ENCODE results near the gene TDRD7. TPM values are rescaled to one million over a fixed set of nuclear protein-coding genes. Genes with fewer than 3 reads are reported as not detected.

TDRD7 gene
- total RNA-seq, 1 experiment from 2014 or later: 23.4 TPM

- Histone ChIP-seq H3K79me2 (ENCODE audit: low read length) (no peaks in the 10 kb centered on the region), H3K9me2 (replicated peaks; ENCODE audit: insufficient read depth, low read length) (no peaks in the 10 kb centered on the region), H3K4me2 (ENCODE audit: low read depth, low read length, poor library complexity, severe bottlenecking) (peak overlapping the region; percentile 81), H2AFZ (ENCODE audit: low read length) (no peak overlapping the region), H3K27me3 (ENCODE audit: low read length) (no peaks in the 10 kb centered on the region), H3K36me3 (ENCODE audit: insufficient read depth, low read length) (no peaks in the 10 kb centered on the region), H3K9ac (ENCODE audit: low read length) (no peak overlapping the region), H3K27ac (ENCODE audit: low read length) (no peak overlapping the region), H4K20me1 (ENCODE audit: insufficient read depth, low read depth, low read length) (no peaks in the 10 kb centered on the region), H3K4me1 (ENCODE audit: low read length) (peaks cover 26% of the 10 kb centered on the region), H3K9me3 (ENCODE audit: low read length) (no peaks in the 10 kb centered on the region), H3K4me3 (ENCODE audit: low read length) (no peak overlapping the region; the same call in 1 of the 2 replicates)
- DNase-seq: no peak
These were observed 91.3 kb downstream of the TDRD7 start for GRCh38 chr9:97502984-97503861.

GRCh38 chr9:97503862-97504210 lies 91.9 kb downstream of the TDRD7 start:
- Histone ChIP-seq H3K4me2 (ENCODE audit: low read depth, low read length, poor library complexity, severe bottlenecking) (no peak overlapping the region), H2AFZ (ENCODE audit: low read length) (no peak overlapping the region), H3K79me2 (ENCODE audit: low read length) (no peaks in the 10 kb centered on the region), H3K27ac (ENCODE audit: low read length) (no peak overlapping the region), H3K9me2 (replicated peaks; ENCODE audit: insufficient read depth, low read length) (no peaks in the 10 kb centered on the region), H4K20me1 (ENCODE audit: insufficient read depth, low read depth, low read length) (no peaks in the 10 kb centered on the region), H3K4me1 (ENCODE audit: low read length) (peaks cover 26% of the 10 kb centered on the region), H3K9me3 (ENCODE audit: low read length) (no peaks in the 10 kb centered on the region), H3K9ac (ENCODE audit: low read length) (no peak overlapping the region), H3K27me3 (ENCODE audit: low read length) (no peaks in the 10 kb centered on the region), H3K4me3 (ENCODE audit: low read length) (no peak overlapping the region), H3K36me3 (ENCODE audit: insufficient read depth, low read length) (no peaks in the 10 kb centered on the region)
- no peak for DNase-seq

- Histone ChIP-seq H3K4me2 (ENCODE audit: low read depth, low read length, poor library complexity, severe bottlenecking) (no peak overlapping the region), H3K27me3 (ENCODE audit: low read length) (no peaks in the 10 kb centered on the region), H3K79me2 (ENCODE audit: low read length) (no peaks in the 10 kb centered on the region), H3K36me3 (ENCODE audit: insufficient read depth, low read length) (no peaks in the 10 kb centered on the region), H4K20me1 (ENCODE audit: insufficient read depth, low read depth, low read length) (no peaks in the 10 kb centered on the region), H3K4me1 (ENCODE audit: low read length) (peaks cover 26% of the 10 kb centered on the region), H3K9me3 (ENCODE audit: low read length) (no peaks in the 10 kb centered on the region), H3K27ac (ENCODE audit: low read length) (no peak overlapping the region), H3K9me2 (replicated peaks; ENCODE audit: insufficient read depth, low read length) (no peaks in the 10 kb centered on the region), H2AFZ (ENCODE audit: low read length) (no peak overlapping the region), H3K4me3 (ENCODE audit: low read length) (no peak overlapping the region), H3K9ac (ENCODE audit: low read length) (no peak overlapping the region)
- DNase-seq: no peak
These were observed 92.7 kb downstream of the TDRD7 start for GRCh38 chr9:97504381-97505216.

GRCh38 chr9:97505845-97506244 lies 93.9 kb downstream of the TDRD7 start:
- Histone ChIP-seq H3K4me1 (ENCODE audit: low read length) (peaks cover 17% of the 10 kb centered on the region), H3K4me2 (ENCODE audit: low read depth, low read length, poor library complexity, severe bottlenecking) (no peak overlapping the region), H3K27me3 (ENCODE audit: low read length) (no peaks in the 10 kb centered on the region), H3K9me3 (ENCODE audit: low read length) (no peaks in the 10 kb centered on the region), H2AFZ (ENCODE audit: low read length) (no peak overlapping the region), H4K20me1 (ENCODE audit: insufficient read depth, low read depth, low read length) (no peaks in the 10 kb centered on the region), H3K79me2 (ENCODE audit: low read length) (no peaks in the 10 kb centered on the region), H3K9ac (ENCODE audit: low read length) (no peak overlapping the region), H3K9me2 (replicated peaks; ENCODE audit: insufficient read depth, low read length) (no peaks in the 10 kb centered on the region), H3K27ac (ENCODE audit: low read length) (no peak overlapping the region), H3K36me3 (ENCODE audit: insufficient read depth, low read length) (no peaks in the 10 kb centered on the region), H3K4me3 (ENCODE audit: low read length) (no peak overlapping the region)
- DNase-seq: no peak

DNA sequence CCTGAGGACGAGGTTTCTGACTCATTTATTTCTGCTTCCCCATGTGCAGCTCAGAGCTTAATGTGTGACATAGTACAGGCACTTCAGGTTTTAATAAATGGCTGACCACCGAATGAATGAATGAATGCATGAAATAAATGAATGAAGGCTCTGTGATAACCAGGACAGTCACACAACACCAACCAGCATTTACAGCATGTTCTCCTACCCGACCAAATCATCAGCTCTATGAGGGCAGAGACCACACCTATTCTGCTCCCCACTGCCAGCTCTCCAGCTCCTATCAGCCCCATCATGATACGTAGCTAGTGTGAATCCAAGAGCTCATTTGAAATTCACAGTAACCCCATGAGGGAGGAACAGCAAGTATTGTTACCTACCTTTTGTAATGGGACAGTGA lies 94.4 kb downstream of the TDRD7 start:
- H3K9me3 ChIP-seq (ENCODE audit: low read length): no peaks in the 10 kb centered on the region
- H3K4me2 ChIP-seq (ENCODE audit: low read depth, low read length, poor library complexity, severe bottlenecking): no peak overlapping the region
- no peaks in the 10 kb centered on the region for H3K79me2 ChIP-seq (ENCODE audit: low read length)
- DNase-seq: no peak
- no peak overlapping the region for H3K27ac ChIP-seq (ENCODE audit: low read length)
- no peaks in the 10 kb centered on the region for H3K27me3 ChIP-seq (ENCODE audit: low read length)
- H2AFZ ChIP-seq (ENCODE audit: low read length): no peak overlapping the region
- H4K20me1 ChIP-seq (ENCODE audit: insufficient read depth, low read depth, low read length): no peaks in the 10 kb centered on the region
- H3K4me3 ChIP-seq (ENCODE audit: low read length): no peak overlapping the region
- H3K9me2 ChIP-seq (replicated peaks; ENCODE audit: insufficient read depth, low read length): no peaks in the 10 kb centered on the region
- H3K9ac ChIP-seq (ENCODE audit: low read length): no peak overlapping the region
- no peaks in the 10 kb centered on the region for H3K36me3 ChIP-seq (ENCODE audit: insufficient read depth, low read length)
- peaks cover 13% of the 10 kb centered on the region for H3K4me1 ChIP-seq (ENCODE audit: low read length)

DNA sequence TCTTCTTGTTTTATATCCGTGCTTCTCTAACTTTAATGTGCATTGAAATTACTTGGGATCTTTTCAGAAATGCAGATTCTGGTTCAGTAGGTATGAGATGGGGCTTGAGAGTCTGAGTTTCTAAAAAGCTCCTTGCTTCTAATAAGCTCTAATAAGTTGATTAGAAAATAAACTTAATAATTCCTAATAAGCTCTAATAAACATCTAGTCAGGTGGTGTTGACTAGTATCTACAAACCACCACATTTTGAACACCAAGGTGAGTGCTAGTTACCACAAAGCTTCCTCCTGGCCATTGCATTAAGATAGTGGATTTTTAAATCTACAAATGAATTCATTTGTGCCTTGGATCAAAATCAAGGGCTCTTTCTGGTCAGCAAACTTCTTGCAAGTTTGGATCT lies 94.9 kb downstream of the TDRD7 start:
- no peaks in the 10 kb centered on the region for H3K9me3 ChIP-seq (ENCODE audit: low read length)
- no peak for DNase-seq
- no peak overlapping the region for H3K4me3 ChIP-seq (ENCODE audit: low read length)
- no peaks in the 10 kb centered on the region for H3K79me2 ChIP-seq (ENCODE audit: low read length)
- no peak overlapping the region for H3K27ac ChIP-seq (ENCODE audit: low read length)
- H2AFZ ChIP-seq (ENCODE audit: low read length): no peak overlapping the region
- no peaks in the 10 kb centered on the region for H4K20me1 ChIP-seq (ENCODE audit: insufficient read depth, low read depth, low read length)
- H3K36me3 ChIP-seq (ENCODE audit: insufficient read depth, low read length): no peaks in the 10 kb centered on the region
- peaks cover 12% of the 10 kb centered on the region for H3K4me1 ChIP-seq (ENCODE audit: low read length)
- no peak overlapping the region for H3K9ac ChIP-seq (ENCODE audit: low read length)
- no peaks in the 10 kb centered on the region for H3K27me3 ChIP-seq (ENCODE audit: low read length)
- H3K9me2 ChIP-seq (replicated peaks; ENCODE audit: insufficient read depth, low read length): no peaks in the 10 kb centered on the region
- no peak overlapping the region for H3K4me2 ChIP-seq (ENCODE audit: low read depth, low read length, poor library complexity, severe bottlenecking)

GRCh38 chr9:97507428-97507984 lies 95.6 kb downstream of the TDRD7 start:
- H3K79me2 ChIP-seq (ENCODE audit: low read length): no peaks in the 10 kb centered on the region

GRCh38 chr9:97508852-97509251 lies 97.0 kb downstream of the TDRD7 start:
- Histone ChIP-seq H4K20me1 (ENCODE audit: insufficient read depth, low read depth, low read length) (no peaks in the 10 kb centered on the region), H3K9me2 (replicated peaks; ENCODE audit: insufficient read depth, low read length) (no peaks in the 10 kb centered on the region), H3K36me3 (ENCODE audit: insufficient read depth, low read length) (no peaks in the 10 kb centered on the region), H3K4me1 (ENCODE audit: low read length) (no peaks in the 10 kb centered on the region), H3K9ac (ENCODE audit: low read length) (no peak overlapping the region), H3K27me3 (ENCODE audit: low read length) (no peaks in the 10 kb centered on the region), H3K27ac (ENCODE audit: low read length) (no peak overlapping the region), H3K4me3 (ENCODE audit: low read length) (no peak overlapping the region), H2AFZ (ENCODE audit: low read length) (no peak overlapping the region), H3K4me2 (ENCODE audit: low read depth, low read length, poor library complexity, severe bottlenecking) (no peak overlapping the region), H3K9me3 (ENCODE audit: low read length) (no peaks in the 10 kb centered on the region), H3K79me2 (ENCODE audit: low read length) (no peaks in the 10 kb centered on the region)
- no peak for DNase-seq

More at GRCh38 chr9:97507428-97507984, 95.6 kb downstream of the TDRD7 start:
- H3K27ac ChIP-seq (ENCODE audit: low read length): no peak overlapping the region
- H3K36me3 ChIP-seq (ENCODE audit: insufficient read depth, low read length): no peaks in the 10 kb centered on the region
- H3K9ac ChIP-seq (ENCODE audit: low read length): no peak overlapping the region
- H2AFZ ChIP-seq (ENCODE audit: low read length): no peak overlapping the region
- no peaks in the 10 kb centered on the region for H4K20me1 ChIP-seq (ENCODE audit: insufficient read depth, low read depth, low read length)
- no peaks in the 10 kb centered on the region for H3K9me2 ChIP-seq (replicated peaks; ENCODE audit: insufficient read depth, low read length)
- no peaks in the 10 kb centered on the region for H3K9me3 ChIP-seq (ENCODE audit: low read length)
- DNase-seq: no peak
- no peaks in the 10 kb centered on the region for H3K27me3 ChIP-seq (ENCODE audit: low read length)
- H3K4me3 ChIP-seq (ENCODE audit: low read length): no peak overlapping the region
- H3K4me1 ChIP-seq (ENCODE audit: low read length): peaks cover 4% of the 10 kb centered on the region; the same call in 1 of the 2 replicates
- H3K4me2 ChIP-seq (ENCODE audit: low read depth, low read length, poor library complexity, severe bottlenecking): no peak overlapping the region

Measured in Karpas-422 (cell line).